ENCODE results near the gene PDE11A.

The PDE11A gene

GRCh38 chr2:177597759-177598158 is 474.8 kb downstream of the PDE11A start:
- DNase-seq (ENCODE audit: low read depth), result no peak

- no peak for DNase-seq (ENCODE audit: low read depth)
Measured at GRCh38 chr2:177596866-177597265, 475.7 kb downstream of the PDE11A start.

GRCh38 chr2:177595126-177595845 is 477.3 kb downstream of the PDE11A start:
- no peak for DNase-seq (ENCODE audit: low read depth)

- no peak for DNase-seq (ENCODE audit: low read depth)
Measured at GRCh38 chr2:177593402-177593801, 479.2 kb downstream of the PDE11A start.

GRCh38 chr2:177592945-177593344 is 479.6 kb downstream of the PDE11A start:
- no peak for DNase-seq (ENCODE audit: low read depth)

GRCh38 chr2:177592397-177592796 is 480.2 kb downstream of the PDE11A start:
- DNase-seq (ENCODE audit: low read depth), result no peak

GRCh38 chr2:177589186-177589585 is 483.4 kb downstream of the PDE11A start:
- no peak for DNase-seq (ENCODE audit: low read depth)

GRCh38 chr2:177588671-177589070 is 483.9 kb downstream of the PDE11A start:
- no peak for DNase-seq (ENCODE audit: low read depth)

- no peak for DNase-seq (ENCODE audit: low read depth)
Measured at GRCh38 chr2:177587371-177587770, 485.2 kb downstream of the PDE11A start.

GRCh38 chr2:177586154-177586553 is 486.4 kb downstream of the PDE11A start:
- no peak for DNase-seq (ENCODE audit: low read depth)

- no peak for DNase-seq (ENCODE audit: low read depth)
Measured at GRCh38 chr2:177585234-177585863, 487.2 kb downstream of the PDE11A start.

GRCh38 chr2:177584030-177584692 is 488.4 kb downstream of the PDE11A start:
- no peak for DNase-seq (ENCODE audit: low read depth)

- DNase-seq (ENCODE audit: low read depth), result no peak
Measured at GRCh38 chr2:177582000-177582399, 490.6 kb downstream of the PDE11A start.

- no peak for DNase-seq (ENCODE audit: low read depth)
Measured at GRCh38 chr2:177579486-177580036, 493.0 kb downstream of the PDE11A start.

- DNase-seq (ENCODE audit: low read depth), result no peak
Measured at GRCh38 chr2:177578454-177578853, 494.1 kb downstream of the PDE11A start.

GRCh38 chr2:177577075-177577474 is 495.5 kb downstream of the PDE11A start:
- DNase-seq (ENCODE audit: low read depth), result no peak

- no peak for DNase-seq (ENCODE audit: low read depth)
Measured at GRCh38 chr2:177575358-177575757, 497.2 kb downstream of the PDE11A start.

GRCh38 chr2:177574356-177574755 is 498.2 kb downstream of the PDE11A start:
- DNase-seq (ENCODE audit: low read depth), result no peak
